GM21723 (cell line): ENCODE results near the gene NOVA1.

Source experiments
- ATAC-seq: cut with Tn5 transposase; IDR thresholded peaks from one replicate; pipeline ENCODE4 v1.9.1; 2021; ENCODE audit warnings: mild to moderate bottlenecking, moderate library complexity; ENCODE audit not compliant: unreplicated experiment

Gene NOVA1

GRCh38 chr14:26463136-26463535 lies 134.7 kb downstream of the NOVA1 start:
- ATAC-seq, result no peak

GRCh38 chr14:26454105-26454504 lies 143.7 kb downstream of the NOVA1 start:
- no peak for ATAC-seq

DNA sequence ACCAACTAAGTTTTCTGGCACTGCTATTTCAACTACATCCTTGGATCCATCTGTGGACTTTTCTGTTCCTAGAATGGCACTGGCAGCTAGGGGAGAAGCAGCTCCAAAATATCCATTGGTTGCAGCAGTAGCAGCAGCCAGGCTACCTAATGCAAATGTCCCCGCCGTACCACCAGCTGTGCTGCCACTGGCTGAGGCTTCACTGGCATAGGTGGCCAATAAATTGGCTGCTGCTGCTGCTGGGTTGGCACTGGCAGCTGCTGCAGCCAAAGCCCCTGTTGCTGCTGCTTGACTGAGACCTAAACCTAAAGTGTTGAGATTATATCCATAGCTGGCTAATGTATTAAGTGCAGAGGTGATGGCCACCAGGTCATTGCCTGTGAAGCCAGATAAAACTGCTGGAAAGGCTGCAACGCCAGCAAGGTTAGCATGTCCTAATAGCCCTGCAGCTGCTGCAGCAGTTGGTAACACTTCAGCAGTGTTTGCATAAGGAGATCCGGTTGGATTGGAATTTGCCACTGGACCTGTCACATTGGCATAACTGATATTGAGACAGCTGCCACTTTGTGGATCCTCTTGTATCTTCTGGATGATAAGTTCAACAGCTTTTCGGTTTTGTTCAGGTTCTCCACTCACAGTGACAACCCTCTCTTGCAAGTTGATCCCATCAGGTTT lies 149.5 kb downstream of the NOVA1 start:
- ATAC-seq, result no peak

DNA sequence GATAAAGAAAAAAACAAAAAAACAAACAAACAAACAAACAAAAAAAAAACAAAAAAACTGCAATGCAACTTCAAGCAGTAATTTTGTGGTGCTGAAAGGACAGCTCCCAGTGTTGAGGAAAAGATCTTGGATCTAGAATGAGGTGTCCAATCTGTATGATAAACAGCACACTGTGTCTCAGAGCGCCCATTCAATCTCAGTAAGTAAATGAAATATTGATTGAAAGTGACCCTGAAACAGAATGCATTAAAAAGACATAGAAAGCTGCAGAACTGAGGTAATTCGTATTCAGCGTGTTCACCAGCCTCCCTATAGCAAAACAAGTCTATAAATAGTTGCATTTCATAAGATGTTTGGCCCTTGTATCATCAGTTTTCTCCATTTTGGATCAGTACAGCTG lies 153.0 kb downstream of the NOVA1 start:
- no peak for ATAC-seq

- no peak for ATAC-seq
Measured at GRCh38 chr14:26443654-26444053, 154.2 kb downstream of the NOVA1 start.

- no peak for ATAC-seq
Measured at GRCh38 chr14:26429205-26429604, 168.6 kb downstream of the NOVA1 start.

DNA sequence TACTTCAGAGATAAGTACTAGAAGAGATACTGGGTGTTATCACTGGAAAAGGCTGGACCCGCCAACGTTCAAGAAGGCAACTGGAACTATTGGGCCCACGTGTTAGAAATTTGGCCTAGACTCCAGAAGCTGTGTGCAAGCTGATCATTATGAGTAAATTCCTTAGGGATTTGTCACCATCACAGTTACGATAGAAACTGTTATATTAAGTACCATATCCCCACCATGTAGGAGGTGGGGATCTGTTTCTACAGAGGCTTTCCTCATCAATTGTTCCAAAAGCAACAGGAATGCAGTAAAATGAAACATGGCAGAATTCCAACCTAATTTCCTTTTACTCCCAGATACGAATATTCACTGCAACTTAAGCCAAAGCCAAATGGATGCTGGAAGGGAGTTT lies 170.7 kb downstream of the NOVA1 start:
- no peak for ATAC-seq

GRCh38 chr14:26424537-26424936 lies 173.3 kb downstream of the NOVA1 start:
- ATAC-seq, result no peak

DNA sequence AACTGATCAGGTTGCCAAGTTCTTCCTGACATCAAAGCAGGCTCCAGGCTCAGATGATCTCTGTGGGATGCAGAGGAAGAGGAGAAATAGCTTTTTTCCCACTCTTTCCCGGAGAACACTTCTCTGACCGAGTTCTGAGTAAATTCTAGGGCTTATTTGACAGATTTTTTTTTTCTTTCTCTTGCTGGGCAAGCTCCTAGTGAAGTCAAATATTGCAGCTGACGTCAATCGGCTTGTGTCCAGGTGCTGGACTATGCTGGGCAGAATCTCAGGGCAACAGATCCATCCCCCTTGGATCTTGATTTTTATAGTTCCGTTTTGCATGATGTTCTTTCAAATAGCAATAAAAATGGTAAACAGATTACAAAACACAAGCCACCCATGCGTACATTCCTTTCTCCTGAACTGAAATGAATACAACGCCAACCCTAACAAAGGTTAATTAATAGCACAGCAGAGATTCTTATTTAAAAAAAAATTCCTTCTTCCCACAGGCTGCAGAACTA lies 182.2 kb downstream of the NOVA1 start:
- ATAC-seq, result no peak

DNA sequence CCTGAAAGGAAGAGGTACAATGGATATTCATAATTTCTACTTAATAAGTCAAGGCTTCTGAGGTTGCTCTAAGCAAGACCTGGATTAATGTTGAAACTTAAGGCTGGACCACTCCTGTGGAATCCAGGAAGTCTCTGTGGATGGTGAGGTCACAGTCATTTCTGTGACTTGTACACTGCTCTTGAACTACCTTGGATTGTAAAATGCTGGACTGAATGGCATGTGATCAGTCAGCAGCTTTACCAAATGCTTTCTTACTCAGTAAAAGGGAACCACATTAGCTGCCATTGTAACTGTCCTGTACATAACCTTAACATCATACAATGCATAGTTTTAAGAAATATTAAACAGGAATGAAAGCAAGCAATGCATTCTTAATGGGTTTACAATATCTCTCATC lies 182.9 kb downstream of the NOVA1 start:
- no peak for ATAC-seq

DNA sequence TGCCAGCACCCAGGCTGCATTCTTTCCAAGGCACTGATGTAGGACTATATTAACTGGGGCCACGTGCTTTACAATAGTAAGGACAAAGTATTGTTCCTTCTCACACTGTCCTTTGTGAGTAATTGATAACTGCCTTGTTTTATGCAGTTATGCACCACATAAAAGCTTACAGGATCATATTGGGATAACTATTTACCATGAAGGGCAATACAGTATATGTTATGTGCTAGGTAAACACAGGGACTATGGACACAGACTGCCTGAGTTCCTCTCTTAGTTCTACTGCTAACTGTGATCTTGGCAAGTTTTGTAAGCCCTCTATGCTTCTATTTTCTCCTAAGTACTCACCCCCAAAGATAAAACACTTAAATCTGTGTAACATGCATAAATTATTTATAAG lies 183.7 kb downstream of the NOVA1 start:
- ATAC-seq, result no peak

DNA sequence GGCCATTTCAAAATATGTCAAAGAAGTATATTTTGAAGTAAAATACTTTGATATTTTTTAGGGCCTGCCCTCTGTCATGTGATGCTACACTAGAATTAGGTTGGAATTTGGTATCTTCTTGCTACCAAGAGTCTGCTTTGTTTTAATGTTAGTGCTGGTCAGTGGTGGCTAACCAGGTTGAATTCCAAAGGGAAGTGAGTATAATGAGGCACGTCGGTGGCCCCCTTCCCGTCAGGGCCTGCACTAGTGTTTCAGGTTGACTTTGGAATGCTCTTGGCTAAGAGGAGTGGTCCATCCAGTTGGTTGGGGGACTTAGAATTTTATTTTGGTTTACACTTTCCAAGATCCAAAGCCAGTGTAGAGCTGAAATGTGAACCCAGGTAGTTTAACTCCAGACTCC lies 185.4 kb downstream of the NOVA1 start:
- no peak for ATAC-seq

DNA sequence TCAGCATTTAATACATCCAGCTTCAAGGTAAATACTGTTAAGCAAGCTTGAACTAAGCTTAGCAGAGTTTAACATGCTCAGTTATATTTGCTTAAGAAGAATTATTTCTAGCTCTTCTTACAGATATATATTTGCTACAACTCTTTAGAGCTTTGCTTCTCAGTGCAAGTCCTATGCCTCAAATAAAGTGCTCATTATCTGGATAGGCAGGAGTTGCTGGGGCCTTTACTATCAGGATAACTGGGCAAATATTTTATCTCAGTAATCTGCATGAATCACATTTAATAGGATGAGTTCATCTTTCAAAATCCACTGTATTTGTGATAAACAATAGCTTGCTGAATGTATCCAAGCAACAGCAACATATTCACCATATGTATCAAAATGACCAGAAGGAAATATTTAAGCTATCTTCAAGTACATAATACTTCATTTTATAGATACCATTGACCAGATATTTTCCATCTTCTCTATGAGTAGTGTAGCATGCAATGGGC lies 187.6 kb downstream of the NOVA1 start:
- no peak for ATAC-seq

- ATAC-seq, result no peak
Measured at GRCh38 chr14:26404927-26405326, 192.9 kb downstream of the NOVA1 start.

GRCh38 chr14:26403760-26404159 lies 194.1 kb downstream of the NOVA1 start:
- ATAC-seq, result no peak

- ATAC-seq, result no peak
Measured at GRCh38 chr14:26402126-26402525, 195.7 kb downstream of the NOVA1 start.

DNA sequence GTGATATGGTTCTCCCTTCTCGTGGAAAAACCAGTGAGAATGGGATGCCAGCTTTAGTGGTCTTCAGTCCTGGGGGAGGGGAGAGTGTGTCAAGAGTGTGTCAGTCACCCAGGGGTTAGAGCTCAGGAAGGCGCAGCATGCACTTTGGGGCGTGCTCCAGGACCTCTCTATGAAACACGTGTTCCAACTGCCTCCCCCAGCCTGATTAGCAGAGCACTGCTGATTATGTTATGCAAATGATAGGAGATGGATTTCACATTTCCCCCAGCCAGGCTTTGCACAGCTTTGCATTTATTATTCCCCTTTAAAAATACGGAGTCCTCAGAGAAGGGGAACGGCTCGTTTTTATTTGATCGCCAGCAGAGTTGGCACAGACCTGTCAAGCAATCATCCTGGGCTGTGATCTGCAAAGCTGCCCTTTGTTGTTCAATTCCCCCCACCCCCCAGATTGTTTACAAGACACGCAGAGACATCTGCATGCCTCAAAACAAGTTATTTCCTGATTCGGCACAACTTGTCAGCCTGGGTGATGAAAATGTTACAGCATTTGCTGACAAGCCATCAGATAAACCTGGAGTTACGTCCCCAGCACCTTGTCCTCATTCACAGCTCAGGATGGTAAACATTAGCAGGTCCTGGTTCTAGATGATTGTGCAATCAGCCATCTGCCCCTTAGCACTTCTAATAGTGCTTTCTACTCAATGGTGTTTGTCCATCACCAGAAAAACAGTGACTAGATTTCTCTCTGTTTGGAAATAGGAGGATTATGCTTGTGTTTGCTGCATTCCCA lies 196.5 kb downstream of the NOVA1 start:
- no peak for ATAC-seq

GRCh38 chr14:26400373-26400772 lies 197.5 kb downstream of the NOVA1 start:
- no peak for ATAC-seq

GRCh38 chr14:26398616-26399015 lies 199.2 kb downstream of the NOVA1 start:
- ATAC-seq, result no peak
